KG1 (cell line): ENCODE data around the gene GCNT4.
A peak's percentile ranks its signal among the peaks of the same experiment; 100 is the strongest.

Source experiments
- DNase-seq: peaks from one replicate; lab custom pipeline; 2025; lab: John Stamatoyannopoulos, UW

The GCNT4 gene

DNA sequence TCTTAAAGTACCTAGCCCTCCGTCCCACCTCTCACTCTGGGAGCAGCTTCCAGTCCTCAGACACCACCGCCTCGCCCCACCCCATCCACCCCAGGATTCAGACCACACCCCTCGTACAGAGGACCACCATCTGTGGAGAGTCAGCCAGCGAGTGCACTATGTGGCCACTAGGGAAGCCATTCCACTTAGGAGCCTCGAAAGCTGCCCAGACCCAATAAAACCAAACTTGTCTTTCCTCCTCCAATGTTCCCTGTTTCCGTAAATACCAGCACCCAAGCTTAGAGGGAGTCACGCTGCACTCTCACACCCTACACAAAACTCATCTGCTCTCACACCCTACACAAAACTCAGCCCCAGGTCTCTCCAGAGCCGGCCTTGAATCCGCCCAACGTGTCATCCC lies 1.9 kb downstream of the GCNT4 start:
- DNase-seq, result no peak

- DNase-seq, result peak; percentile 66
Observed at GRCh38 chr5:75049456-75050351, 2.7 kb downstream of the GCNT4 start.

DNA sequence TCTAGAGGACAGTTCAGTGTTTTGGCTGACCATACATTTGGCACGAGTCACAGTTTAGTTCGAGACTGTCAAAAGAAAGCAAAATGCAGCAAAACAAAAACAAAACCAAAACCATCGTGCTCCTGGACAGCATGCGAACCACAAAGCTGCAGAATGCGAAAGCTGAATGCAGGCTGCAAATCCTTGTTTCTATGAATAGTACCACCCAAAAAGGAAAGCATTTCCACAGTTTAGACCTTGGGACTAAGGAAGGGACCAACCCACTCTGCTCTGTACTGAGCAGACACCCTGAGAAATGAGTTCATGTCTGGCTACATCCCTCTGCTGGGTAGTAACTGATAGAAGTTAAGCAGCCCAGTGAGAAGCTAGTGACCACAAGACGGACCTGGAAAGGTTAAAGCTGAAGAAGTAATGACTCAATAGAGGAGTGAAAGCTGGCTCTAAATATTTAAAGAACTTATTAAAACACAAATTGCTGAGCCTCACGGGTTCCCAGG lies 3.9 kb downstream of the GCNT4 start:
- no peak for DNase-seq

- DNase-seq, result no peak
Observed at GRCh38 chr5:75047356-75047755, 5.0 kb downstream of the GCNT4 start.

GRCh38 chr5:75046366-75047142 lies 5.8 kb downstream of the GCNT4 start:
- no peak for DNase-seq

GRCh38 chr5:75045071-75045470 lies 7.3 kb downstream of the GCNT4 start:
- DNase-seq, result no peak

DNA sequence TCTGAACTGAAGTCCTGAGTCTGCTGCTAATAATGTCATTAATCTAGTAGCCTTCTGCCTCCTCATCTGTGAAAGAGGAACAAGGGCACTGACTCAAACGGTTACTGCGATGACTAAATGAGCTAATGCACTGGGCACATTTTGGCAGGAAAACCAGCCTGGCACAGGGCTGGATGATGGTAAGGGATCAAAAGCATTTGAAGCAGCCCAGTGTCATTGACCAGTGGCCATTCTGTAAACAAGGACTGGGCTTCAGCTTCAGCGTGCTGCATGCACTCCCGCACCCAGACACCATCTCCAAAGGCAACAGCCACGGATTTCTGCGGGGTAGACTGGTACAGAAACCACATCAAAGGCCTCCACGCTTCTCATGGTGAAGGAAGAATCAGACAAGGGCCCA lies 8.0 kb downstream of the GCNT4 start:
- no peak for DNase-seq

- DNase-seq, result no peak
Observed at GRCh38 chr5:75043633-75044264, 8.6 kb downstream of the GCNT4 start.

- DNase-seq, result no peak
Observed at GRCh38 chr5:75042522-75042921, 9.8 kb downstream of the GCNT4 start.

DNA sequence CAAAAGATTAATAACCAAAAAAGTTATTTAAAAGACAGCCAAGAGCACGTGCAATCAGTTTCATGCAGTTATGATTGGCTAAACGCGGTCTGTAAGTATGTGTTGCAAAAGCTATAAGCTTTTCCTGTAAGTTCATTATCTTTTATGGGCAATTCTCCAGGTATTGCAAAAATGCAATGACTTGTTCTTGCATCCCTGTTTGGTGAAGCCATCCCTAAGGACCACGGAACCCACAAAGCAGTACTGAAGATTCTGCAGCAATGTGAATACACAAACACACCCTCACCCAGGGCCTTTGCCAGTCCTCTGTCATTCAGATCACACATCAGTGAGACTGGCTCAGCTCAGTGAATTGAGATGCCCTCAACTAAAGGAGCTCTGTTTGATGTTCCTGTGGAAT lies 11.4 kb downstream of the GCNT4 start:
- DNase-seq, result no peak

- no peak for DNase-seq
Observed at GRCh38 chr5:75037106-75037505, 15.3 kb downstream of the GCNT4 start.

DNA sequence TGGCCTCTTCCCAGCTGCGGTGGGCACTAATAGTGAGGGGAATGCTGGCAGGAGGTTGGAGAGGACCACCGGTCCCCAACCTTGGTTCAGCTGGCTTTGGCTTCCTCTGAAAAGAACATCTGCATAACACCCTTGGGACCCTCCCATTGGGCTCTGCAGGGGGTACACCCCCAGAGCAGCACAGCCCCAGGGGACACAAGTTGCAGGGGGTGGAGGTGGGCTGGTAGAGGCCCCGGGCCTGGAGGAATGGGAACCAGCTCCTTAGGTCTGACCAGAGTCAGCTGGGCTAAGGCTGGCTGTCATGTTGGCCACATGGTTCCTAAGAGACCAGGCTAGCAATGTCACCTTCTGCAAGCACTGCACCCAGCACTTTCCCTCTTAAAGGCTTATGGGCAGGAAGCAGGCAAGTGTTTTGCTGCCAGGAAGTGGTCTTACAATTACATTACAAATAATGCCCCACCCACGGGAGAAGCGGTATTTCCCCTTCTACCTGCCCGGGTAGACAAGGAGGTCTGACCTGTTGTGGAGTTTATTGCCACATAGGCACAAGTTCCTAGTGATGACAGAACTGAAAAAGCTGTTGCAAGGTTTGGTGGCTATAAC lies 18.1 kb downstream of the GCNT4 start:
- no peak for DNase-seq

DNA sequence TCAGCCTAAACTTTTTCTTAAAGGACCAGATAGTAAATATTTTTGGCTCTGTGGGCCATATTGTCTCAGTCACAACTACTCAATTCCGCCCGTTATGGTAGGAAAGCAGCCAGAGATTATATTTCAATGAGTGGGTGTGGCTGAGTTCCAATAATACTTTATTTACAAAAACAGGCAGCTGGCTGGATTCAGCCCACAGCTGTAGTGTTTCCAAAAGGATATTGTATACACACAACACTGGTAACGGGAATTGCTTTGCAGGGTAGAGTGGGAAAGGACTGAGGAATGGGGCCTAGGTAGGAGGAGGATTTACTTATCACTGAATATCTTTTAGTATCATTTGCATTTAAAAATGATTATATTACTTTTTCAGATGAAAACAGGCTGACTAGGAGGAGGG lies 21.0 kb downstream of the GCNT4 start:
- no peak for DNase-seq

GRCh38 chr5:75028090-75028489 lies 24.3 kb downstream of the GCNT4 start:
- DNase-seq, result no peak

DNA sequence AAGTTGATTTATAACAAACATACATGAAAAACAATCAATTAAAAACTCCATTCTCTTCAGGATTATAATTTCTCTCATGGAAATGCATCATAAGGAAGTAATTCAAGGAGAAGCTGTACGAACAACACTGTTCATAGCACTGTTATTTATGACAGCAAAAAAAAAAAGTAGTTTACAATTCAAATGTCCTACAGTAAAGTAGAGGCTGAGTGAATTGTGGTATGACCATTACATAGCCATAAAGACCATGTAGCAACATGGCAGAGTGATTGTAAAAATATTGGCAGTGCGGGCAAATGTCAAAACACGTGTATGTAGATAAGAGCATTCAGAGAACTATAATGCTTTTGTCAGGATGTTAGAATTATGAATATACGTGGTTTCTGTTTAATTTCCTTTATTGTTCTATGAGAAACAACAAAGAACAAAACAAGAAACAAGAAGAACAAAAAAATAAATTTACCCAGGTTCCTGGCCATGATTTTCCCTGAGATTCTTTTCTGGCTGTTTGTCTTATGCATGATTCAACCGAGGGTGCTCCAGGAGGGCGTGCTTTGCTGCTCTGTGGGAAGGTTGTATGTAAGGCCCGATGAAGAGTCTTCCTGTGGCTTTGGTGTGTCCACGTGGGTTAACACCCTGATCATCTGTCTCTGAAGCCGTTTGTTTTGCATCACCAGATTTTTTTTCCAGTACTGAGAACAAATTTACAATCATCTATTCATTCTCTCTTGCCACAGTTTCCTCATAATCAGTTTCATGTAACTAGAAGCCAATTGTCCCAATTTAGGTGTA lies 28.8 kb downstream of the GCNT4 start:
- no peak for DNase-seq

- no peak for DNase-seq
Observed at GRCh38 chr5:75021800-75022199, 30.6 kb downstream of the GCNT4 start.

DNA sequence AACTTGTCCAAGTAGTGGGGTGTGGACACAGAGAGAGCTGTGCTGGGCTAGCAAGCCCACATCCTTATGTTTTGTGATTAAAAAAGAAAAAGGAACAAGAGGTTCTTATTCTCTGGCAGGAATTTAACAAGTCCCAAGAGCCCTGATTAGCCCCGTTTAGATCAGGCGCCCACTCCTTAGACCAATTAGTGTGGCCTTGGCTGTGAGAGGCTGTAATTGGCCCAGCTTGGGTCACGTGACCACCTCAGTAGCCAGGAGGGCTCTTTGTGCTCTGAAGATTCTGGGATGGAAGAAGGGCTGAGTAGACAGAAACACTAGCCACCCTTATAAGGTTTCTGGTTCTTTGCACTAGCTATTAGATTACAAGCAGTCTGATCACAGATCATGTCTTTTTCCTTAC lies 31.1 kb downstream of the GCNT4 start:
- DNase-seq, result no peak

GRCh38 chr5:75020016-75020656 lies 32.2 kb downstream of the GCNT4 start:
- no peak for DNase-seq

- no peak for DNase-seq
Observed at GRCh38 chr5:75018805-75019587, 33.4 kb downstream of the GCNT4 start.

DNA sequence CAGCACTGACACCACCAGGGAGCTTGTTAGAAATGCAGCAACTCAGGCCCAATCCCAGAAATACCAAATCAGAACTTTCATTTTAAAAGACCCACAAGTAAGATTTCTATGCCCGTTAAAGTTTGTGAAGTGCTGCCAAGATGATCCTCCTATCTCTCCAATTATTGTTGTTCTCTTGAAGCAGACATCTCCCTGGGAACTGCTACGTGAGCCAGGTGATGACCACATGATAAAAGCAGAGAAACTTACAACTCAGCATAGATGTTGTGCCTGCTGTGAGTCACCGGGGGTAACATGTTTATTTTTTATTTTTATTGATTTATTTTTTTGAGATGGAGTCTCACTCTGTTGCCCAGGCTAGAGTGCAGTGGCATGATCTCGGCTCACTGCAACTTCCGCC lies 34.4 kb downstream of the GCNT4 start:
- DNase-seq, result no peak
